Natural killer cell (primary cell): ENCODE results near the gene ELMO1. TPM values are rescaled to one million over a fixed set of nuclear protein-coding genes. Genes with fewer than 3 reads are reported as not detected.

Experiments used
- ATAC-seq, 3 donors: fragments of 150-1000 bp in 2 of 3; fragments of 200-7000 bp in 1 of 3; cut with Tn5 transposase; 1 replicate in 1 of 3; 2 replicates in 2 of 3; pipeline ENCODE4 v1.10.0; 2021; ENCODE audit warnings: mild to moderate bottlenecking in 2 of 3, moderate library complexity in 2 of 3
- DNase-seq, 2 donors: peaks; one replicate each; pipeline versions ENCODE4 v3.0.0 to v3.0.0-alpha.2; 2013 to 2021; ENCODE audit warnings: mixed read lengths in 1 of 2
- H3K27ac ChIP-seq: one replicate; pipeline ENCODE4 v1.5.1; 2013; ENCODE audit warnings: mild to moderate bottlenecking, low read length
- H3K27me3 ChIP-seq: one replicate; pipeline ENCODE4 v1.6.1; 2013; ENCODE audit warnings: low read length; ENCODE audit not compliant: control insufficient read depth, insufficient read depth
- H3K36me3 ChIP-seq: one replicate; pipeline ENCODE4 v1.6.1; 2013; ENCODE audit warnings: low read length; ENCODE audit not compliant: control insufficient read depth, insufficient read depth
- H3K4me1 ChIP-seq: one replicate; pipeline ENCODE4 v1.6.1; 2013; ENCODE audit warnings: low read length; ENCODE audit not compliant: control insufficient read depth, insufficient read depth
- H3K4me3 ChIP-seq: one replicate; pipeline ENCODE4 v1.5.1; 2013; ENCODE audit warnings: low read length
- H3K9me3 ChIP-seq: one replicate; pipeline ENCODE4 v1.6.1; 2013; ENCODE audit warnings: low read length; ENCODE audit not compliant: control insufficient read depth, insufficient read depth
- H3K27ac Mint-ChIP-seq, 2 donors: one replicate each; pipeline ENCODE4 v1.8.0; 2022; ENCODE audit warnings: mild to moderate bottlenecking in 2 of 2, mixed read lengths in 2 of 2, moderate library complexity in 1 of 2
- H3K27me3 Mint-ChIP-seq, 2 donors: one replicate each; pipeline ENCODE4 v1.8.0; 2022; ENCODE audit warnings: low read depth in 2 of 2, mixed read lengths in 2 of 2
- H3K36me3 Mint-ChIP-seq: one replicate; pipeline ENCODE4 v1.8.0; 2022; ENCODE audit warnings: mixed read lengths
- H3K4me1 Mint-ChIP-seq, 2 donors: one replicate each; pipeline ENCODE4 v1.8.0; 2022; ENCODE audit warnings: mixed read lengths in 2 of 2
- H3K4me3 Mint-ChIP-seq: one replicate; pipeline ENCODE4 v1.8.0; 2022; ENCODE audit warnings: mild to moderate bottlenecking, moderate library complexity, mixed read lengths
- H3K9me3 Mint-ChIP-seq, 2 donors: one replicate each; pipeline ENCODE4 v1.8.0; 2022; ENCODE audit warnings: mixed read lengths in 2 of 2
- CTCF ChIP-seq: fragments of 200-600 bp; IDR thresholded peaks from one replicate; pipeline ENCODE4 v1.8.0; 2022; ENCODE audit warnings: antibody characterized with exemption
- WGBS: methylation state at CpG from one replicate; pipeline ENCODE4 v1.1.7; 2013; ENCODE audit warnings: missing lambda C conversion rate; ENCODE audit not compliant: insufficient coverage; 5-methylcytosine and 5-hydroxymethylcytosine counted together
- intact Hi-C: fragments of 100-400 bp; cut with micrococcal nuclease; formaldehyde crosslinking; loops from one replicate; pipeline ENCODE4 v1.14.2; 2022
- total RNA-seq, 4 donors: library from RNA; stranded (reverse); fragments of 120-200 nt in 1 of 4; gene quantifications; one replicate each; pipeline versions ENCODE4 v1.2.3 to v1.2.4, GENCODE V29; 2013 to 2022

The ELMO1 gene
- total RNA-seq, 3 donors from 2014 or later (not counting 1 experiment from before 2014, with no cell fraction given), result 127 to 147 (median 130) TPM

- H3K27ac ChIP-seq, result no peak overlapping the region
- Mint-ChIP-seq H3K27ac (no peak overlapping the region), H3K9me3 (no peaks in the 10 kb centered on the region), H3K27me3 (no peaks in the 10 kb centered on the region), H3K4me3 (no peak overlapping the region), H3K36me3 (no peaks in the 10 kb centered on the region), H3K4me1 (peaks cover 29 to 30% of the 10 kb centered on the region in 2 donors)
- no peak for TF ChIP-seq CTCF
- H3K36me3 ChIP-seq, result no peaks in the 10 kb centered on the region
- H3K4me1 ChIP-seq, result peaks cover 8% of the 10 kb centered on the region
- DNase-seq, result no peak
- H3K4me3 ChIP-seq, result no peak overlapping the region
- no peaks in the 10 kb centered on the region for H3K9me3 ChIP-seq
- intact Hi-C loops, result no loop called here
- no peaks in the 10 kb centered on the region for H3K27me3 ChIP-seq
- WGBS, result 52% methylated on average over 6 of the region's 6 CpGs
- peak in 1 of 3 donors; percentile 58 for ATAC-seq
Measured at GRCh38 chr7:37385787-37386186, 62.9 kb downstream of the ELMO1 start.

GRCh38 chr7:37382546-37383088, 66.0 kb downstream of the ELMO1 start:
- WGBS, result 81% methylated on average over 1 of the region's 1 CpG
- Histone ChIP-seq H3K4me3 (no peak overlapping the region), H3K27me3 (no peaks in the 10 kb centered on the region), H3K36me3 (no peaks in the 10 kb centered on the region), H3K9me3 (no peaks in the 10 kb centered on the region), H3K4me1 (peaks cover 12% of the 10 kb centered on the region), H3K27ac (no peak overlapping the region)
- ATAC-seq (no peak), DNase-seq (no peak)
- Mint-ChIP-seq H3K9me3 (no peaks in the 10 kb centered on the region), H3K36me3 (no peaks in the 10 kb centered on the region), H3K4me3 (no peak overlapping the region), H3K27ac (no peak overlapping the region), H3K4me1 (peaks cover 31 to 47% of the 10 kb centered on the region in 2 donors), H3K27me3 (peaks cover 0 to 3% of the 10 kb centered on the region in 2 donors)
- TF ChIP-seq CTCF, result no peak
- intact Hi-C loops, result no loop called here

- H3K4me3 ChIP-seq, result no peak overlapping the region
- 96% methylated on average over 4 of the region's 4 CpGs for WGBS
- peaks cover 0 to 7% of the 10 kb centered on the region in 2 donors for H3K27me3 Mint-ChIP-seq
- peaks cover 12% of the 10 kb centered on the region for H3K4me1 ChIP-seq
- H3K9me3 ChIP-seq, result peaks cover 5% of the 10 kb centered on the region
- no peak overlapping the region for H3K27ac ChIP-seq
- no peaks in the 10 kb centered on the region for H3K36me3 ChIP-seq
- H3K4me1 Mint-ChIP-seq, result peaks cover 46 to 60% of the 10 kb centered on the region in 2 donors
- H3K27ac Mint-ChIP-seq, result no peak overlapping the region
- TF ChIP-seq CTCF, result no peak
- H3K27me3 ChIP-seq, result no peaks in the 10 kb centered on the region
- intact Hi-C loops, result no loop called here
- no peaks in the 10 kb centered on the region for H3K9me3 Mint-ChIP-seq
- no peaks in the 10 kb centered on the region for H3K36me3 Mint-ChIP-seq
- ATAC-seq (no peak), DNase-seq (no peak)
- H3K4me3 Mint-ChIP-seq, result no peak overlapping the region
Measured at GRCh38 chr7:37380831-37381230, 67.8 kb downstream of the ELMO1 start.
